ENCODE data around the gene UNC5C. TPM values are rescaled to one million over a fixed set of nuclear protein-coding genes. Genes with fewer than 3 reads are reported as not detected.

Gene UNC5C
- total and polyA plus RNA-seq, 8 donors = 0.13 to 14.3 (median 2.0) TPM

DNA sequence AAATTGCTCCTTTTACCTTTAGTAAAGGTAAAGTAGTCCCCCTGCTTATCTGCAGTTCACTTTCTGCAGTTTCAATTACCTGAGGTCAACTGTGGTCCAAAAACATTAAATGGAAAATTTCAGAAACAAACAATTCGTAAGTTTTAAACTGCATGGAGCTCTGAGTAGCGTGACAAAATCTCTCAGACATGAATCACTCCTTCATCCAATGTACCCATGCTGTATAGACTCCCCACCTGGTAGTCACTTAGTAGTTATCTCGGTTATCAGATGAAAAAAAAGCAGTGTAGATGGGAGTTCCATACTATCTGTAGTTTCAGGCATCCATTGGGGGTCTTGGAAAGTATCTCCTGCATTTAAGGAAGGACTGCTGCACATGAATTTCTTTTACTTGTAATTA is 7.7 kb downstream of the UNC5C start:
- TF ChIP-seq, protein P1, sequence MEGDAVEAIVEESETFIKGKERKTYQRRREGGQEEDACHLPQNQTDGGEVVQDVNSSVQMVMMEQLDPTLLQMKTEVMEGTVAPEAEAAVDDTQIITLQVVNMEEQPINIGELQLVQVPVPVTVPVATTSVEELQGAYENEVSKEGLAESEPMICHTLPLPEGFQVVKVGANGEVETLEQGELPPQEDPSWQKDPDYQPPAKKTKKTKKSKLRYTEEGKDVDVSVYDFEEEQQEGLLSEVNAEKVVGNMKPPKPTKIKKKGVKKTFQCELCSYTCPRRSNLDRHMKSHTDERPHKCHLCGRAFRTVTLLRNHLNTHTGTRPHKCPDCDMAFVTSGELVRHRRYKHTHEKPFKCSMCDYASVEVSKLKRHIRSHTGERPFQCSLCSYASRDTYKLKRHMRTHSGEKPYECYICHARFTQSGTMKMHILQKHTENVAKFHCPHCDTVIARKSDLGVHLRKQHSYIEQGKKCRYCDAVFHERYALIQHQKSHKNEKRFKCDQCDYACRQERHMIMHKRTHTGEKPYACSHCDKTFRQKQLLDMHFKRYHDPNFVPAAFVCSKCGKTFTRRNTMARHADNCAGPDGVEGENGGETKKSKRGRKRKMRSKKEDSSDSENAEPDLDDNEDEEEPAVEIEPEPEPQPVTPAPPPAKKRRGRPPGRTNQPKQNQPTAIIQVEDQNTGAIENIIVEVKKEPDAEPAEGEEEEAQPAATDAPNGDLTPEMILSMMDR (IDR thresholded peaks at IDR 0.05) = no peak
- TF ChIP-seq POLR2A (IDR thresholded peaks at IDR 0.05) (no peak), POLR2AphosphoS5 (IDR thresholded peaks at IDR 0.05) (no peak), EP300 (IDR thresholded peaks at IDR 0.05) (no peak)
- no peak for DNase-seq
- Histone ChIP-seq H3K27me3 (peaks cover 0 to 8% (median 0%) of the 10 kb centered on the region in 3 donors), H3K4me3 (no peak overlapping the region), H3K27ac (peak overlapping the region in 1 of 5 donors; percentile 52), H3K9me3 (no peaks in the 10 kb centered on the region), H3K4me1 (no peaks in the 10 kb centered on the region), H3K36me3 (no peaks in the 10 kb centered on the region)
- WGBS, 5 donors = 67 to 79% (median 69%) methylated on average over 3 of the region's 3 CpGs
- intact Hi-C loops (cut with DNase I; ENCODE audit: low total_unique reads) = no loop called here

DNA sequence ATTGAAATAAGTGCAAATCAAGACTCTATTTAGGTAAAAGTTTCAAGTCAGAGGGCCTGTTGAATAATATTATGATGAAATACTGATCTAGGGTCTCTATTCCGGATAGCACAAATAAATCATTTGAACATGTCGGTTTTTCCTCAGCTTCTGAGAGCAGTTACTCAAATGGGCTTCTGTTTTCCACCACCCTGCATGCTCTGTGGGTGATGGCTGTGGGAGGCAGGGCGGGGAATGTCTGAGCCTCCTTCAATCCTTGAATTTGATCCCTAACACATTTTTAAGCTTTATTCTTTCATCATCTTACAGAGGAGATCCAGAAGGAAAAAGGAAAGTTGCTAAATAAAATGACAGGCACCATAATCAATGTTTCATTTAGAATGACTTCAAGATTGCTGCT is 8.5 kb downstream of the UNC5C start:
- H3K27me3 ChIP-seq = no peaks in the 10 kb centered on the region
- H3K4me3 ChIP-seq = no peak overlapping the region
- TF ChIP-seq POLR2A (IDR thresholded peaks at IDR 0.05) = no peak
- no peak for TF ChIP-seq EP300 (IDR thresholded peaks at IDR 0.05)
- no peak for TF ChIP-seq POLR2AphosphoS5 (IDR thresholded peaks at IDR 0.05)
- TF ChIP-seq, protein P1 (IDR thresholded peaks at IDR 0.05) = no peak
- DNase-seq = no peak
- H3K36me3 ChIP-seq = no peaks in the 10 kb centered on the region
- WGBS, 5 donors = 44 to 54% (median 52%) methylated on average over 3 of the region's 3 CpGs
- H3K9me3 ChIP-seq = no peaks in the 10 kb centered on the region
- no peaks in the 10 kb centered on the region for H3K4me1 ChIP-seq
- peak overlapping the region in 1 of 5 donors; percentile 45 for H3K27ac ChIP-seq
- intact Hi-C loops (cut with DNase I; ENCODE audit: low total_unique reads) = no loop called here

DNA sequence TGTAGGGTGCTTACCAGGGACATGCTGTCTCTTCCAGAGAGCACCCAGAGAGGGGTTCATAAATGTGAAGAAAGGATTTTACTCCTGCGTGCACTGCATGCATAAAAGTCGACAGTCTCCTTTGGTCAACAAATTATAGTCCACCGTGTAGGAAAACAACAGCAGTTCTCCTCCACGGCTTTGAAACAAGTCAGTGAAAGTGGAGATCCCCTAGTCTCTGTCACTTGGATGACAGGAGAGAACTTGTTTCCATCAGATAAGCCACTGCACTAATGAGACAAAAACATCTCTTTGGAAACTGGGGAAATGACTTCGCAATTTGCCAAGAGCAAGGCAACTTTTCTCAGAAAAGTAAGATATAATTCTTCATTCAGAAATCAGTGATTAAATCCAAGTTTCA is 9.7 kb downstream of the UNC5C start:
- no peaks in the 10 kb centered on the region for H3K4me1 ChIP-seq
- no peak for DNase-seq
- H3K27me3 ChIP-seq = no peaks in the 10 kb centered on the region
- 59 to 76% (median 67%) methylated on average over 5 of the region's 5 CpGs for WGBS, 5 donors
- no peaks in the 10 kb centered on the region for H3K36me3 ChIP-seq
- H3K9me3 ChIP-seq = no peaks in the 10 kb centered on the region
- intact Hi-C loops (cut with DNase I; ENCODE audit: low total_unique reads) = no loop called here
- TF ChIP-seq, protein P1 (IDR thresholded peaks at IDR 0.05) = no peak
- no peak for TF ChIP-seq POLR2AphosphoS5 (IDR thresholded peaks at IDR 0.05)
- TF ChIP-seq POLR2A (IDR thresholded peaks at IDR 0.05) = no peak
- TF ChIP-seq EP300 (IDR thresholded peaks at IDR 0.05) = no peak
- peak overlapping the region in 2 of 5 donors; percentile 13 to 45 for H3K27ac ChIP-seq
- H3K4me3 ChIP-seq = no peak overlapping the region

DNA sequence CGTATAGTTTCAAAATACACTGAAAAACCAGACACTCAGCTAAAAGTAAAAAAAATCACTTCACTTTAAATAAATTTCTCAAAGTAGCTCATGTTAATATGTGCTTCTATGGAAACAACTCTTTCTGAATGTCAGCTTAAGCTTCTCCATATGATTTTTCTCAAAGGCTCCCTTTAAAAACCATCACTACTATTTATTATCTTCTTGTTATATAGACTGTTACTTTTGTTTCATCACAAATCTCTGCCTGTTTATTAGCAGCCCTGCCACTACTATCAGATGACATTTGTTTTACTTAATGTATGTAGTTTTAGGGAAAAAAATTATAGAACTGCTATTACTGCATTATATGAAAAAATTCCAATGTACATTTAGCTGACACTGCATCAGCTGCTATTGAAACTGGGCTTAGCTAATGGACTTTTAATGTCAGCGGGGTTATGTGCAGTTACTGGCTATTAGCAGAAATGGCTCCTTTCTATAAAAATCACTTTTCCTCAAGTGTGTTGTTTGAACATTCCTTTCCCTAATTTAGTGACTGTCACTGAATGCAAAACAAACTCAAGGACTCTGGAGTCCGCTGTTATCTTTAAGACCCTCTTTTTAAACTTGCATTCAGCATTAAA is 10.8 kb downstream of the UNC5C start:
- no peak overlapping the region for H3K27ac ChIP-seq
- intact Hi-C loops (cut with DNase I; ENCODE audit: low total_unique reads) = no loop called here
- H3K9me3 ChIP-seq = no peaks in the 10 kb centered on the region
- no peak for DNase-seq
- no peak overlapping the region for H3K4me3 ChIP-seq
- H3K4me1 ChIP-seq = no peaks in the 10 kb centered on the region
- H3K27me3 ChIP-seq = no peaks in the 10 kb centered on the region
- 62 to 68% (median 65%) methylated on average over 3 of the region's 3 CpGs for WGBS, 5 donors
- H3K36me3 ChIP-seq = no peaks in the 10 kb centered on the region
- TF ChIP-seq, protein P1 (IDR thresholded peaks at IDR 0.05) = no peak
- TF ChIP-seq POLR2AphosphoS5 (IDR thresholded peaks at IDR 0.05) (no peak), EP300 (IDR thresholded peaks at IDR 0.05) (no peak), POLR2A (IDR thresholded peaks at IDR 0.05) (no peak)
